Measurements from ENCODE around the gene PRKCG.

PRKCG gene

GRCh38 chr19:53903055-53903680 lies 21.2 kb downstream of the PRKCG start:
- no peak for TF ChIP-seq ZFX (IDR thresholded peaks at IDR 0.05)
- TF ChIP-seq CTCF (conservative IDR thresholded peaks at IDR 0.05), result no peak
- H3K27ac ChIP-seq, result no peak overlapping the region

- no peak for TF ChIP-seq ZFX (IDR thresholded peaks at IDR 0.05)
- TF ChIP-seq CTCF (conservative IDR thresholded peaks at IDR 0.05), result no peak
These were observed 22.9 kb downstream of the PRKCG start for GRCh38 chr19:53904909-53905308.

GRCh38 chr19:53905787-53906186 lies 23.8 kb downstream of the PRKCG start:
- no peak overlapping the region for H3K27ac ChIP-seq
- TF ChIP-seq ZFX (IDR thresholded peaks at IDR 0.05), result no peak
- TF ChIP-seq CTCF (conservative IDR thresholded peaks at IDR 0.05), result no peak

More at GRCh38 chr19:53904909-53905308, 22.9 kb downstream of the PRKCG start:
- no peak overlapping the region for H3K27ac ChIP-seq

- peak; percentile 92 for TF ChIP-seq CTCF (conservative IDR thresholded peaks at IDR 0.05)
- no peak for TF ChIP-seq ZFX (IDR thresholded peaks at IDR 0.05)
- no peak overlapping the region for H3K27ac ChIP-seq
These were observed 24.5 kb downstream of the PRKCG start for GRCh38 chr19:53906211-53907192.

- H3K27ac ChIP-seq, result no peak overlapping the region
- no peak; the same call in 1 of the 2 replicates for TF ChIP-seq CTCF (conservative IDR thresholded peaks at IDR 0.05)
- no peak for TF ChIP-seq ZFX (IDR thresholded peaks at IDR 0.05)
These were observed 25.2 kb downstream of the PRKCG start for GRCh38 chr19:53907193-53907581.

- no peak for TF ChIP-seq CTCF (conservative IDR thresholded peaks at IDR 0.05)
- no peak for TF ChIP-seq ZFX (IDR thresholded peaks at IDR 0.05)
These were observed 25.7 kb downstream of the PRKCG start for GRCh38 chr19:53907690-53908089.

More at GRCh38 chr19:53907690-53908089, 25.7 kb downstream of the PRKCG start:
- no peak overlapping the region for H3K27ac ChIP-seq
